ENCODE measurements around the gene INS.
A peak's percentile ranks its signal among the peaks of the same experiment; 100 is the strongest.

INS gene

GRCh38 chr11:2164861-2165555 is 4.0 kb upstream of the INS start:
- no peak for DNase-seq

- no peak for DNase-seq
These were observed 3.1 kb upstream of the INS start for GRCh38 chr11:2164081-2164480.

- no peak for DNase-seq
These were observed 2.5 kb upstream of the INS start for GRCh38 chr11:2163428-2163978.

GRCh38 chr11:2159536-2160413 is 1.2 kb downstream of the INS start:
- no peak for DNase-seq

- DNase-seq: no peak
These were observed 2.0 kb downstream of the INS start for GRCh38 chr11:2158966-2159365.

- DNase-seq: no peak
These were observed 2.7 kb downstream of the INS start for GRCh38 chr11:2158296-2158737.

GRCh38 chr11:2157294-2158040 is 3.5 kb downstream of the INS start:
- DNase-seq: no peak

GRCh38 chr11:2156416-2157182 is 4.4 kb downstream of the INS start:
- peak in 3 of 4 experiments; percentile 11 to 34 (median 32) for DNase-seq

GRCh38 chr11:2155511-2155910 is 5.5 kb downstream of the INS start:
- no peak for DNase-seq

GRCh38 chr11:2154889-2155288 is 6.1 kb downstream of the INS start:
- DNase-seq: no peak

- no peak for DNase-seq
These were observed 6.8 kb downstream of the INS start for GRCh38 chr11:2154195-2154585.

GRCh38 chr11:2153581-2154194 is 7.3 kb downstream of the INS start:
- no peak for DNase-seq

- DNase-seq: peak; percentile 46 to 70 (median 60)
These were observed 9.3 kb downstream of the INS start for GRCh38 chr11:2151500-2152257.

GRCh38 chr11:2149864-2150847 is 10.9 kb downstream of the INS start:
- DNase-seq: no peak

- no peak for DNase-seq
These were observed 11.5 kb downstream of the INS start for GRCh38 chr11:2149460-2149859.

- DNase-seq: no peak
These were observed 12.4 kb downstream of the INS start for GRCh38 chr11:2148595-2148994.

GRCh38 chr11:2147391-2147790 is 13.6 kb downstream of the INS start:
- DNase-seq: no peak

- no peak for DNase-seq
These were observed 15.0 kb downstream of the INS start for GRCh38 chr11:2146051-2146450.

- DNase-seq: no peak
These were observed 16.3 kb downstream of the INS start for GRCh38 chr11:2144544-2145248.

Measured in activated naive CD4-positive, alpha-beta T cell (primary cell).